NCI-H1417 (cell line): ENCODE data around the gene LIX1.
"Not testable (repeated sequence)": the region's sequence is repeated elsewhere in the genome, so short reads cannot be mapped to it uniquely, and the experiment has no call there.

ENCODE experiments used
- DNase-seq, 3 experiments: peaks; one replicate each; lab custom pipeline; 2025; lab: John Stamatoyannopoulos, UW

LIX1 gene

GRCh38 chr5:97142521-97143254, at the start of gene LIX1:
TSS of gene LIX1 (minus strand) at chr5:97142611. CDS start at chr5:97142576, 35 bp downstream.
- peak; percentile 42 to 80 (median 60) for DNase-seq

DNA sequence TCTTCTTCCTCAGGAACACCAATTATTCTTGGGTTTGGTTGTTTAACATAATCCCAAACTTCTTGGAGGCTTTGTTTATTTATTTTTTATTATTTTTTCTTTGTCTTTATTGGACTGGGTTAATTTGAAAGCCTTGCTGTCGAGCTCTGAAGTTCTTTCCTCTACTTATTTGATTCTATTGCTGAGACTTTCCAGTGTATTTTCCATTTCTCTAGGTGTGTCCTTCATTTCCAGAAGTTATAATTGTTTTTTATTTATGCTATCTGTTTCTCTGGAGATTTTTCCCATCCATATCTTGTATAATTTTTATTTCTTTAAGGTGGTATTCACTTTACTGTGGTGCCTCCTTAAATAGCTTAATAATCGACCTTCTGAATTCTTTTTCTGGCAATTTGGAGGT, 49.5 kb upstream of the LIX1 start:
- DNase-seq: no peak

DNA sequence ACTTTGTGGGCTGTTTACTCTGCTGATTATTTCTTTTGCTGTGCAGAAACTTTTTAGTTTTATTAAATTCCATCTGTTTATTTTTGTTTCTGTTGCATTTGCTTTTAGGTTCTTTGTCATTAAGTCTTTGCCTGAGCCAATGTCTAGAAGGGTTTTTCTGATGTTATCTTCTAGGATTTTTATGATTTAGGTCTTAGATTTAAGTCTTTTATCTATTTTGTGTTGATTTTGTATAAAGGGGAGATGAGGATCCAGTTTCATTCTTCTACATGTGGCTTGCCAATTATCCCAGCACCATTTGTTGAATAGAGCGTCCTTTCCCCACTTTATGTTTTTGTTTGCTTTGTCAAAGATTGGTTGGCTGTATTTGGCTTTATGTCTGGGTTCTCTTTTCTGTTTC, 47.1 kb upstream of the LIX1 start:
- not testable (repeated sequence) for DNase-seq

- DNase-seq: no peak
These were observed 41.5 kb upstream of the LIX1 start for GRCh38 chr5:97183930-97184213.

DNA sequence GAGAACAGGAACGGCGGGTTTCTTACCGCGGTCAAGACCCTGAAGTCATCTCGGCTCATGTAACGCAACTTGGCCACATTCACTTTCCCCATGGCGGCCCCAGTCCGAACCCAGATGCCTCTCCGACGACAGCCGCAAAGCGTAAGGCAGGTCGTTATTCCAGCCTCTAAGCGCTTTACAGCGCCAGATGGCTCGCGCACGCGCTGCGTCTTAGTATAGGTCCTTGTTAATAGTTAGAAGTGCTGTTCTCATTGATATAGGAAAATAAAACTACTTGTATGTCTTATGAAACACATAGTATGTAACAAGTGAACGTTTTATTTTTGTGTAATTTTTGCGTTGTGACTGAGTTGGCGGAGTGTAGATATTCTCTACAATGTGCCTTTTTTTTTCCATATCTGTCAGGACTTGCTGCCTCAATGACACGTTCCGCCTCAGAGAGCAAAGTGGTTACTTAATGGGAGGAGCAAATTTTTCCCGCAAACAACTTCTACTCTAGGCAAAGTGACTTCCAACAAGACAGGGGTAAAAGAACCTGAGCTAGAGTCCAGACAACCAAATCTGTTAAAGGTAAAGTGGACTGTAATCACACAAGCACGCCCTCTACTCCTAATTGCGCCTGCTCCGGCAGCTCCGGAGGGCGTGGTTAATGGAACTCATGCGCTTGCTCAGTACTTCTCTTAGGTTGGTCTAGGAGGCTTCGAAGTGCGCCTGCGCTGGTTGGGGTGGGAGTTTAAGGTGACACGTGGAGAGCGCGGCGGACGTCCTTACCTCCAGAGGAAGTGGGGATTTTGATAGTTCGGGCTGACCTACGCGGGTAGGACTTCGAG, 40.9 kb upstream of the LIX1 start, which contains the start of gene RIOK2:
Gene RIOK2 (minus strand): TSS at position 148 of the 830 bp plus-strand sequence. CDS start 56 bp downstream, at position 92.
- DNase-seq: peak; percentile 96 to 98 (median 96)

- peak in 1 of 3 experiments; percentile 51 for DNase-seq
These were observed 40.2 kb upstream of the LIX1 start for GRCh38 chr5:97182571-97183099.

- no peak for DNase-seq
These were observed 39.6 kb upstream of the LIX1 start for GRCh38 chr5:97181856-97182545.

GRCh38 chr5:97179457-97179856, 37.0 kb upstream of the LIX1 start:
- DNase-seq: not testable (repeated sequence)

DNA sequence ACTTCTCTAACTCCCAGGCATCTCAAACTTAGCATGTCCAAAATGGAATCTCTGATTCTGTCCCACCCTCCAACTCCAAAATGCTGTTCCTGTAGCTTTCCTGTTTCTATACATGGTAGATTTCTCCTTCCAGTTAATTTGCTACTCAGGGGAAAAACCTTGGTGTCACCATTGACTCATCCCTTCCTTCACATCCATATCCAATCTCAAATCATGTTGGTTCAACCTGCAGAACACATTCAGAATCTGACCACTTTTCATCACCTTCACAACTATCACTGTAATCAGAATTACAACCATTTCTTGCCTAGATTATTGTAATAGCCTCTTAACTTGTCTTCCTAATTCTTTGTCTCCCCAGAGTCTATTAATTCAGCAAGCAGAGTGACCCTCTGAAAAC, 29.8 kb upstream of the LIX1 start:
- no peak for DNase-seq

- DNase-seq: no peak
These were observed 29.3 kb upstream of the LIX1 start for GRCh38 chr5:97171703-97172102.

GRCh38 chr5:97167435-97167834, 25.0 kb upstream of the LIX1 start:
- no peak for DNase-seq

- no peak for DNase-seq
These were observed 23.3 kb upstream of the LIX1 start for GRCh38 chr5:97165726-97166125.

DNA sequence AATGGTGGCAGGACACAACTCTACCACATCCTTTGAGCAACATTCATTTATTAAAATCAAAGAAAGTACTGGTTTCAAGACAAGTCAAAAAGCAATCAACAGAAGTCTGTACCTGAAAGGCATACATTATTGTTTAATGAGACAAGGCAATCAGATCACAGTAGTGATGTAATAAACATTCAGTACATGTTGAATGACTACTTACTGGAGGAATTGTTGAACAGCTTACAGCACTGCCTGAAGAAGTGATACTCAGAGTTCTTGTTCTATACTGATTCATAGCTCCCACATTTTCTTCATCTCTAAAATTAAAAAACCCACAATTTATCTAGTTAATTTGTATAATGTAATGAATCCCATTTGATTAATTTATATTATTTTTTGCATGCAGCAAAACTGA, 22.4 kb upstream of the LIX1 start:
- no peak for DNase-seq

DNA sequence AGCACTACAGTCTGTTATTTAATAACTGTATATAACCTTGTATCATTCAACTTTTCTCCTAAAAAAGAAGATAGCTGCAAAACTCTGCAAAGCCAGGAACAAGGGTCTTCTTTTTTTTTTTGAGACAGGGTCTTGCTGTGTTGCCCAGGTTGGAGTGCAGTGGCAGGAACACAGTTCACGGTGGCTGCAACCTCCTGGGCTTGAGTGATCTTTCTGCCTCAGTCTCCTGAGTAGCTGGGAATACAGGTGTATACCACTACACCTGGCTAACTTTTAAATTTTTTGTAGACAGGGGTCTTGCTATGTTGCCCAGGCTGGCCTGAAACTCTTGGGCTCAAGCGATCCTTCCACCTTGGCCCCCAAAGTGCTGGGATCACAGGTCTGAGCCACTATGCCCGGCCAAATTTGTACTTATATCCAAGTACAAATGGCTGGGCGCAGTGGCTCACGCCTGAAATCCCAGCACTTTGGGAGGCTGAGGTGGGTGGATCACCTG, 21.4 kb upstream of the LIX1 start:
- DNase-seq: no peak

DNA sequence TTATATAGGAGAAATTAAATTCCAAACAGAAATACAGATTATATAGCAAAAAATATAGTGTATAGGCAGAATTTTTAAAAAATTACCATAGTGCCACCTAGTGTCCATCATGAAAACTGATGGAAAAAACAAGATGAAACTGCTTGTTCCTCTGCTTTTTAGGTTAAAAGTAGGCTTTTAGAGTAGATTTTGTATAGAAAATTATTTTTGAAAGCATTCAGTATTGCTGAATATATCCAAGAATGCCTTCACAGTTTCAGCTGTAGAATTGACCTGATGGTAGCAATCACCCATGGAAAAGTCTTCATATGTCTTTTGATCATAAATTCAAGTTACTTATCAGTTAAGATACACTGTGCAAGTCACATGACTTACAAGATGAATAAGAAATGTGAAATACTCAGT, 21.0 kb upstream of the LIX1 start:
- peak in 2 of 3 experiments; percentile 5 to 8 for DNase-seq

DNA sequence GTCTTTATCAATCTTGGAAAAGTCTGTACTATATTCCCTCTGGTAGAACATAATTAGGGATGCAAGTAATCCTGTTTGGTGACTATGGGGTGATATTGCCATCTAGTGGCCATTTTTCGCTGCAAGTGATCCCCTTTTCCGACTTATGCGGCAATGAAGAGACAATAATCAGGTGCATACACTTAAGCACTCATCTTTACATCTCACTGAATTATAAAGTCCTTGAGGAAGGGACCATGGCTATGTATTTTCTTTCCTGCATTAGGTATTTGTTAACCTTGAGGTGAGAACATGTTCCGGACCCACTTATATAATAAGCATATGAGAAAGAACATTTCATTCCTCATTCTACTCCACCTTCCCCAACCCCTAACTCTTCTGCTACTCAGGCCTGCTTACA, 19.6 kb upstream of the LIX1 start:
- DNase-seq: peak; percentile 47 to 85 (median 81)

DNA sequence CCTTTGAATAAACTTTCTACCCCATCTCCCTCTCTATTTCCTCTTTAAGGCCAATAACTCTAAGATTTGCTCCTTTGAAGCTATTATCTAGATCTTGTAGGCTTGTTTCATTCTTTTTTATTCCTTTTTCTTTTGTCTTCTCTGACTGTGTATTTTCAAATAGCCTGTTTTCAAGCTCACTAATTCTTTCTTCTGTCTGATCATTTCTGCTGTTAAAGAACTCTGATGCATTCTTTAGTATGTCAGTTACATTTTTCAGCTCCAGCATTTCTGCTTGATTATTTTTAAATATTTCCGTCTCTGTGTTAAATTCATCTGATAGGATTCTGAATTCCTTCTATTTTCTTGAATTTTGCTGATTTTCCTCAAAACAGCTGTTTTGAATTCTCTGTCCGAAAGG, 15.3 kb upstream of the LIX1 start:
- DNase-seq: no peak

DNA sequence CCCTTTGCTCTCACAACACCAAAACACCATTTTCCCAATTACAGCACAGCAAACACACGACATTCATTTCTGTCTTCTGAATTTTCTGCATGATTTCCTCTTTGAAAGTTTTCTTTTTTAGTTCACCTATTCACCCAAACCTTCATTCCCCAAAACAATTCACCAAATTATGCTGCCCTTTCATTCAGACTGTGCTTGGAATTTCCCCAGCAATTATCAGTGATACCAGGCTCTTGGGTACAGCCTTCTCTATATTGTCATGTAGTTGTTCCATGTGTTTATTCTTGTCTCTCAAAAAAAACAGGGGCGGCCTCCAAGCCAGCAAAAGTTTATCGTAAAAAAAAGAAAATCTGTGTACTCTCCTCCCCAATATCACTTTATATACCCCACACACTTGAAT, 9.0 kb upstream of the LIX1 start:
- no peak for DNase-seq

DNA sequence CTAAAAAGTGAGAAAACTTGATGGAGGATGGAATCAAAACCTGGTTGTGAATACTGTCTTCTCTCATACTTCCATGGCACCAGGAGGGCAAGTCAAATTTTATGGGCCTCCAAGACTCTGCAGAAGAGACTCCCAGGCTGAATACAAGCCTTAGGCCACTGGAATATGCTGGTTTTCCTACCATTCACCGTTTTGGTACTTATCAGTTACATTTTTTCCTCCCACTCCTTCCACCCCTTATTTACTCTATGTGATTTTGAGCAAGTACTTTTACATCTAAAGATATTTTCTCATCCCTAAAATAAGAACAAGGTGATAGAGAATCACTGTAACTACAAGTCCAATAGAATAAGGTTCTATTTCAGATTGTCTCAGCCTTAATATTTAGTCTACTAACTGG, 8.0 kb upstream of the LIX1 start:
- no peak for DNase-seq

DNA sequence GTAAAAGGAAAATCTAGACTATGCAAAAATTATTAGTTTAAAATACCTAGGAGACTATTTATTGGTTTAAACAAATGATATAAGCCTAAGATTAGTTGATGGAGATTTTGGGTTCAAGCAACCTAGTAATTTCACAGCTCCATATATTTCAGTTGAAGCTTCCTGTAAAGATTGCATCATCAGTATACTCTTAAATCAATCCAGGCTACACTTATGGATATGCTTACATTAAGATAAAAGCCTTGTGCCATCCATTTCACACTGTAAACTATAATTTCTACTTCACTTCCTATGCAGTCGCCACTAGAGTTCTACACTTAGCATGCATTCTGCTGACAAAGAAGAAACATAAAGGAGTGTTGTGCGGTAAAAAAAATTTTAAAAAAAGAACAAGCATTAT, 7.3 kb upstream of the LIX1 start:
- peak in 1 of 3 experiments; percentile 26 for DNase-seq

DNA sequence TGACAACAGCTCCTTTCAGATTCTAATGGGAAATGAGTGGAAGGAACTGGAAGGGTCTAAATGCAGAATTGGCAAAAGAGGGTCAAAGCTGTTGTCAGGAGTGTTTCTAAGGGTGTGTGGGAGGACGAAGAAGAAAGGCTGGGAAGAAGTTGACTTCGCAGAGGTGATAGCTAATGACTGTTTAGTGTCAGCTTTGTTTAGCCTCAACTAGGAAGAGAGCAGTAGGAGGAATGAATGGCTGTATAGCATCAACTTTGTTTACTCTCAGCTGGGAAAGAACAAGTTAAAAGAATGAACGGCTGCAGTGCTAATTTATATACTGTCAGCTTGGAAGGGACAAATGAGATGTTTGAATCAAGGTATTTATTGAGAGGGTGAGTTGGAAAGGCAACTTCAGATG, 5.9 kb upstream of the LIX1 start:
- no peak for DNase-seq

DNA sequence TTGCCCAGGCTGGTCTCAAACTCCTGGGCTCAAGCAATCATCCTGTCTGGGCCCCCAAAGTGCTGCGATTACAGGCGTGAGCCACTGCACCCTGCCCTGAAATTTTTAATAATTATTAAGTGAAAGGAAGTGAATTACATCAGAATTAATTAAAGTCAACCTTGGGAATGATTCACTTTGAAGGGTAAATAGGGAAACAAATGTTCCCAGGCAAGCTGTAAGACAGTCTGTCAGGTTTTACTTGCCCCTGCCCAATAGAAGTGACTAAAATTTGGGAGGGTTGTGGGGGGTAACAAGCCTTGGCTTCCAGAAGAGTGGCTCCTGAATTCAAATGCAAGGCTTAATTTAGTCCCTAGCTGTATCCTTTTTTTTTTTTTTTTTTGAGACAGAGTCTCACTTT, 1.3 kb upstream of the LIX1 start:
- no peak for DNase-seq
